Measurements from ENCODE around the gene LRRC28. TPM values are rescaled to one million over a fixed set of nuclear protein-coding genes. Genes with fewer than 3 reads are reported as not detected.

Gene LRRC28
- total and polyA plus RNA-seq, 2 donors (not counting 1 experiment from before 2014, with no cell fraction given): 13.3 to 31.8 TPM

DNA sequence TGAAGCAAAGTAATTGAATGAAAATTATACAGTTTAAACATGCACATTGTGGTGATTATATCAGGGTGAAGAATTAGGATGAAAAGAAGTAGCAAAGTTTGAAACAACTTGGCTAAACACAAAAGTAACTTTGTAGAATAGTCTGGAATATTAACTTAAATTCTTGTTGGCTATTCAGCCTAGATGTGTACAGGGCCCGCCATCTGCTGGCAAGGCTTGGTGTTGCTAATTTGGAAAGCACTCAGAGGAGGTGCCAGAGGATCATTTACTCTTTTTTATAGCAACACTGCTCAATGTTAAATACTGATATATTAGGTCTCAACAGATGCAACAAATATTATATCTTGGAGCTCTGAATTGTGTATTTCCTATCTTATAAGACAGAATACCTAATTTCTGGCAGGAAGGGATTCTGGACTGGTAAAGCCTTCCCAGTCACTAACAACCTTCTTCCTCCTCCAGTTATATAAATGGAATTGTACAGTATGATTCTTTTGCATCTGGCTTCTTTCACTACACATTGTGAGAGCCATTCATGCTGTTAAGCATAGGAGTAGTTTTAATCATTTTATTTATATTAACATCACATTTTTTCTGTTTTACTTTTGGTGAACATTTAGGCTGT, 38.0 kb upstream of the LRRC28 start:
- DNase-seq: peak; percentile 50
- Histone ChIP-seq H3K27ac (ENCODE audit: low read length in 2 of 2) (no peak overlapping the region), H4K20me1 (ENCODE audit: control insufficient read depth, insufficient read depth, low read length, poor library complexity, severe bottlenecking) (no peaks in the 10 kb centered on the region), H3K4me3 (ENCODE audit: control extremely low read depth in 1 of 5, extremely low read depth in 1 of 5, insufficient read depth in 1 of 5, low read depth in 2 of 5, low read length in 4 of 5) (no peak overlapping the region), H3K4me2 (replicated peaks; ENCODE audit: low read depth, low read length, poor library complexity, severe bottlenecking) (no peak overlapping the region), H2AFZ (ENCODE audit: insufficient read depth, low read depth, low read length, poor library complexity, severe bottlenecking) (no peak overlapping the region), H3K9me3 (ENCODE audit: control extremely low read depth in 1 of 3, control insufficient read depth in 2 of 3, insufficient read depth in 1 of 3, low read length in 2 of 3) (no peaks in the 10 kb centered on the region), H3K79me2 (ENCODE audit: control insufficient read depth, insufficient read depth, low read length) (no peaks in the 10 kb centered on the region), H3K9ac (ENCODE audit: low read length) (no peak overlapping the region), H3K4me1 (ENCODE audit: control insufficient read depth in 2 of 2, insufficient read depth in 2 of 2, low read length in 2 of 2) (no peaks in the 10 kb centered on the region), H3K36me3 (replicated peaks in 1 of 2; ENCODE audit: control extremely low read depth in 1 of 2, control insufficient read depth in 1 of 2, extremely low read depth in 1 of 2, insufficient read depth in 2 of 2, low read length in 1 of 2) (no peaks in the 10 kb centered on the region), H3K27me3 (replicated peaks in 1 of 4; ENCODE audit: control extremely low read depth in 1 of 4, control insufficient read depth in 3 of 4, insufficient read depth in 4 of 4, low read length in 3 of 4) (no peaks in the 10 kb centered on the region)
- WGBS (ENCODE audit: insufficient coverage): no CpG with 5 or more reads among the region's 1 CpG
- no peak for TF ChIP-seq EZH2 (IDR thresholded peaks at IDR 0.05; ENCODE audit: borderline replicate concordance, insufficient read depth, low read depth, low read length, poor library complexity, severe bottlenecking)
- TF ChIP-seq, protein P1, sequence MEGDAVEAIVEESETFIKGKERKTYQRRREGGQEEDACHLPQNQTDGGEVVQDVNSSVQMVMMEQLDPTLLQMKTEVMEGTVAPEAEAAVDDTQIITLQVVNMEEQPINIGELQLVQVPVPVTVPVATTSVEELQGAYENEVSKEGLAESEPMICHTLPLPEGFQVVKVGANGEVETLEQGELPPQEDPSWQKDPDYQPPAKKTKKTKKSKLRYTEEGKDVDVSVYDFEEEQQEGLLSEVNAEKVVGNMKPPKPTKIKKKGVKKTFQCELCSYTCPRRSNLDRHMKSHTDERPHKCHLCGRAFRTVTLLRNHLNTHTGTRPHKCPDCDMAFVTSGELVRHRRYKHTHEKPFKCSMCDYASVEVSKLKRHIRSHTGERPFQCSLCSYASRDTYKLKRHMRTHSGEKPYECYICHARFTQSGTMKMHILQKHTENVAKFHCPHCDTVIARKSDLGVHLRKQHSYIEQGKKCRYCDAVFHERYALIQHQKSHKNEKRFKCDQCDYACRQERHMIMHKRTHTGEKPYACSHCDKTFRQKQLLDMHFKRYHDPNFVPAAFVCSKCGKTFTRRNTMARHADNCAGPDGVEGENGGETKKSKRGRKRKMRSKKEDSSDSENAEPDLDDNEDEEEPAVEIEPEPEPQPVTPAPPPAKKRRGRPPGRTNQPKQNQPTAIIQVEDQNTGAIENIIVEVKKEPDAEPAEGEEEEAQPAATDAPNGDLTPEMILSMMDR (IDR thresholded peaks at IDR 0.05): peak; percentile 89
- intact Hi-C loops (cut with micrococcal nuclease): loop anchor here (1.0 to 2.0 kb wide), 2 partner anchors 113 to 432 kb away; no protein-coding TSS in a partner anchor
- Mint-ChIP-seq H3K27me3 (no peaks in the 10 kb centered on the region), H3K4me3 (no peak overlapping the region), H3K27ac (no peak overlapping the region), H3K4me1 (no peaks in the 10 kb centered on the region), H3K9me3 (ENCODE audit: insufficient read depth) (no peaks in the 10 kb centered on the region)
- ChIA-PET CTCF (interaction anchor here (0.7 to 1.3 kb wide), 8 partner anchors 11 to 1607 kb away, joined by 3 to 4 read pairs (median 3); no protein-coding TSS in a partner anchor), POLR2A (no interaction called here)
- ATAC-seq (ENCODE audit: low read depth): peak; percentile 61

DNA sequence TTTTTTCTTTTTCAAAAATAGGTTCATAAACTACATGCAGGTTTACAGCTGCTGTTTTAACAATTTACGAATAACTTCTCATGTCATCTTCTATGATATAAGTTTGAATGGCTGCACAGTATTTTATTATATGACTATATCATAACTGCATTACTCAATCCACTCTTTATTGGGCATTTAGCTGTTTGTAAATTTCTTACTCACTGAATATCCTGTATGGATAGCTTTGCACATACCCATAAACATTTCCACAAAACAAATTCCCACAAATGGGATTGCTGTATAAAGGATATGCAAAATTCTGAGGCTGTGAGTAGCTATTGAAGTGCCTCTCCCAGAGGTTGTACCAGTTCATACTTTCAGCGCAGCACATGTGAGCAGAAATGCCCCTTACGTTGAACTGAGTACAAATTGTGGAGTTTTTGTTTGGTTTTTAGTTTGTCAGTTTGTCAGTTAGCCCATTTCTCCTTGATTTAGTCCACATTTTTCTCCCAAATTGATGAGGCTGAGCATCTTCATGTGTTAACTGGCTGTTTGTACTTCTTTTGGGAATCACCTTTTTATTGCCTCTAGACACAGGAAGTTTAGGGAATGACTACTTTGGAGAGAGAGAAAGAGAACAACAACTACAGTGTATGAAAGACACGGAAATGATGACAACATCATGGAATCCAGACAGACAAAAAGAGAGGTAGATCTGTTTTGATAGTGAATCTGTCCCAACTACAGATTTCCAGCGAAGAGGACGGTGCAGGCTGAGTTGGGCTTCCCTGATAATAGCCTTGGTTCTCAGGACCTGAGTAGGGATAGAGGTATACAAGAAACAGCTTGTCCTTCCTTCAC, 26.7 kb upstream of the LRRC28 start:
- 100% methylated on average over 3 of the region's 6 CpGs for WGBS (ENCODE audit: insufficient coverage)
- Histone ChIP-seq H3K9me3 (ENCODE audit: control extremely low read depth in 1 of 3, control insufficient read depth in 2 of 3, insufficient read depth in 1 of 3, low read length in 2 of 3) (no peaks in the 10 kb centered on the region), H3K4me3 (ENCODE audit: control extremely low read depth in 1 of 5, extremely low read depth in 1 of 5, insufficient read depth in 1 of 5, low read depth in 2 of 5, low read length in 4 of 5) (no peak overlapping the region), H3K36me3 (replicated peaks in 1 of 2; ENCODE audit: control extremely low read depth in 1 of 2, control insufficient read depth in 1 of 2, extremely low read depth in 1 of 2, insufficient read depth in 2 of 2, low read length in 1 of 2) (no peaks in the 10 kb centered on the region), H3K79me2 (ENCODE audit: control insufficient read depth, insufficient read depth, low read length) (no peaks in the 10 kb centered on the region), H3K27me3 (replicated peaks in 1 of 4; ENCODE audit: control extremely low read depth in 1 of 4, control insufficient read depth in 3 of 4, insufficient read depth in 4 of 4, low read length in 3 of 4) (no peaks in the 10 kb centered on the region), H4K20me1 (ENCODE audit: control insufficient read depth, insufficient read depth, low read length, poor library complexity, severe bottlenecking) (no peaks in the 10 kb centered on the region), H2AFZ (ENCODE audit: insufficient read depth, low read depth, low read length, poor library complexity, severe bottlenecking) (no peak overlapping the region), H3K4me1 (ENCODE audit: control insufficient read depth in 2 of 2, insufficient read depth in 2 of 2, low read length in 2 of 2) (no peaks in the 10 kb centered on the region), H3K9ac (ENCODE audit: low read length) (no peak overlapping the region), H3K4me2 (replicated peaks; ENCODE audit: low read depth, low read length, poor library complexity, severe bottlenecking) (no peak overlapping the region), H3K27ac (ENCODE audit: low read length in 2 of 2) (no peak overlapping the region)
- H3K4me3 Mint-ChIP-seq: no peak overlapping the region
- H3K27ac Mint-ChIP-seq: no peak overlapping the region
- ChIA-PET POLR2A (no interaction called here), CTCF (interaction anchor here (1.2 kb wide), 1 partner anchor 11 kb away, joined by 3 read pairs; no protein-coding TSS in a partner anchor)
- no peaks in the 10 kb centered on the region for H3K27me3 Mint-ChIP-seq
- intact Hi-C loops (cut with micrococcal nuclease): no loop called here
- ATAC-seq (ENCODE audit: low read depth) (no peak), DNase-seq (no peak)
- no peaks in the 10 kb centered on the region for H3K9me3 Mint-ChIP-seq (ENCODE audit: insufficient read depth)
- TF ChIP-seq EZH2 (IDR thresholded peaks at IDR 0.05; ENCODE audit: borderline replicate concordance, insufficient read depth, low read depth, low read length, poor library complexity, severe bottlenecking): no peak
- TF ChIP-seq, protein P1 (IDR thresholded peaks at IDR 0.05): no peak
- no peaks in the 10 kb centered on the region for H3K4me1 Mint-ChIP-seq
